ENCODE results near the gene CDH3. TPM values are rescaled to one million over a fixed set of nuclear protein-coding genes. Genes with fewer than 3 reads are reported as not detected.

The CDH3 gene
- total and polyA plus RNA-seq, 2 of the 13 experiments (the other 11 are each of a cell fraction or from before 2014, with no cell fraction given): 0.11 TPM; not detected in 1

GRCh38 chr16:68707340-68708152, 62.4 kb downstream of the CDH3 start (continued):
- no peak for TF ChIP-seq HNRNPK (IDR thresholded peaks at IDR 0.05; ENCODE audit: low read depth, low read length, poor library complexity, severe bottlenecking)
- no peak for TF ChIP-seq ZBTB49 (CRISPR knock-in tag; IDR thresholded peaks at IDR 0.05; ENCODE audit: borderline replicate concordance)
- TF ChIP-seq ZNF296 (CRISPR knock-in tag; conservative IDR thresholded peaks at IDR 0.05): no peak
- TF ChIP-seq ZNF75D (CRISPR knock-in tag; IDR thresholded peaks at IDR 0.05; ENCODE audit: borderline replicate concordance): no peak
- no peak for TF ChIP-seq ZNF737 (CRISPR knock-in tag; IDR thresholded peaks at IDR 0.05; ENCODE audit: borderline replicate concordance)
- TF ChIP-seq ISX (CRISPR knock-in tag; conservative IDR thresholded peaks at IDR 0.05): no peak
- peak; percentile 65 for TF ChIP-seq SMC3 (IDR thresholded peaks at IDR 0.05; ENCODE audit: low read length)
- TF ChIP-seq MZF1 (CRISPR knock-in tag; IDR thresholded peaks at IDR 0.05; ENCODE audit: borderline replicate concordance): no peak
- no peak for TF ChIP-seq JARID2 (CRISPR knock-in tag; IDR thresholded peaks at IDR 0.05; ENCODE audit: insufficient replicate concordance)
- TF ChIP-seq JUN (CRISPR knock-in tag; IDR thresholded peaks at IDR 0.05): no peak
- TF ChIP-seq ASH2L (IDR thresholded peaks at IDR 0.05; ENCODE audit: insufficient read length, low read depth, low read length): no peak
- no peak for TF ChIP-seq SETDB1 (CRISPR knock-in tag; IDR thresholded peaks at IDR 0.05; ENCODE audit: borderline replicate concordance)
- no peak for TF ChIP-seq SUZ12 (IDR thresholded peaks at IDR 0.05; ENCODE audit: low read depth, low read length)
- TF ChIP-seq, protein P1, sequence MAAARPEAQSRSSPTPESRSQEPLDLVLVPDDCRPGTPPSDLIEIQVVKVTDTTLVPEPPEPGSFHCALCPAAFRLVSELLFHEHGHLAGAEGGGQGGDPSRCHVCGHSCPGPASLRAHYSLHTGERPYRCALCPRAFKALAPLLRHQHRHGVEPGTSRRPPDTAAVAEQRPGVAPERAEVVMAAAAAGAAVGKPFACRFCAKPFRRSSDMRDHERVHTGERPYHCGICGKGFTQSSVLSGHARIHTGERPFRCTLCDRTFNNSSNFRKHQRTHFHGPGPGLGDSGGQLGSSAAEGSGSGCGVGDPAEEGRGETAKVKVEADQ (CRISPR knock-in tag; IDR thresholded peaks at IDR 0.05; ENCODE audit: borderline replicate concordance): no peak
- TF ChIP-seq NKX3-1 (CRISPR knock-in tag; IDR thresholded peaks at IDR 0.05): no peak
- no peak for TF ChIP-seq CENPT (CRISPR knock-in tag; IDR thresholded peaks at IDR 0.05; ENCODE audit: low read depth)
- TF ChIP-seq MYC (CRISPR knock-in tag; IDR thresholded peaks at IDR 0.05; ENCODE audit: borderline replicate concordance): peak; percentile 28; the same call in 1 of the 2 replicates
- TF ChIP-seq ZKSCAN5 (CRISPR knock-in tag; IDR thresholded peaks at IDR 0.05): no peak
- TF ChIP-seq FOXA1 (IDR thresholded peaks at IDR 0.05): no peak
- TF ChIP-seq FOXA1 (CRISPR knock-in tag; IDR thresholded peaks at IDR 0.05): no peak
- TF ChIP-seq ZFYVE20 (CRISPR knock-in tag; IDR thresholded peaks at IDR 0.05; ENCODE audit: borderline replicate concordance, low read depth): no peak
- TF ChIP-seq, protein P2, sequence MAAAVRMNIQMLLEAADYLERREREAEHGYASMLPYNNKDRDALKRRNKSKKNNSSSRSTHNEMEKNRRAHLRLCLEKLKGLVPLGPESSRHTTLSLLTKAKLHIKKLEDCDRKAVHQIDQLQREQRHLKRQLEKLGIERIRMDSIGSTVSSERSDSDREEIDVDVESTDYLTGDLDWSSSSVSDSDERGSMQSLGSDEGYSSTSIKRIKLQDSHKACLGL (CRISPR knock-in tag; IDR thresholded peaks at IDR 0.05): no peak
- no peak for TF ChIP-seq ZFP41 (CRISPR knock-in tag; IDR thresholded peaks at IDR 0.05; ENCODE audit: borderline replicate concordance)
- no peak for TF ChIP-seq ZNF816 (CRISPR knock-in tag; IDR thresholded peaks at IDR 0.05; ENCODE audit: borderline replicate concordance)
- TF ChIP-seq TMF1 (CRISPR knock-in tag; IDR thresholded peaks at IDR 0.05; ENCODE audit: low read depth): no peak
- TF ChIP-seq FOSL1 (CRISPR knock-in tag; IDR thresholded peaks at IDR 0.05; ENCODE audit: borderline replicate concordance): no peak
- TF ChIP-seq ZNF883 (CRISPR knock-in tag; IDR thresholded peaks at IDR 0.05; ENCODE audit: not compliant biosample characterization): no peak
- TF ChIP-seq ZSCAN9 (CRISPR knock-in tag; IDR thresholded peaks at IDR 0.05; ENCODE audit: borderline replicate concordance): no peak
